A549 treated with RU486 at 1 μM for 4 hours (cell line): Measurements from ENCODE around the gene BCAN. TPM values are rescaled to one million over a fixed set of nuclear protein-coding genes. Genes with fewer than 3 reads are reported as not detected.

Source experiments
- total RNA-seq: library from RNA; stranded (reverse); fragments of 200-300 nt; extraction: Qiagen RNA extraction; gene quantifications from 5 replicates; pipeline ENCODE4 v1.2.3, GENCODE V29; 2022; ENCODE audit warnings: low read depth

The BCAN gene
- total RNA-seq: 0.06 TPM in 1 of 5 replicates, not detected in the others

GRCh38 chr1:156641761-156642264 is at the start of gene BCAN:
Gene BCAN, plus strand, starts transcription at chr1:156642117. Its CDS starts 3,938 bp downstream, at chr1:156646055.

GRCh38 chr1:156601122-156601830 is 40.6 kb upstream of the BCAN start, which contains the start of gene GPATCH4:
Gene GPATCH4, minus strand, starts transcription at chr1:156601479.

GRCh38 chr1:156618853-156619581 is 22.9 kb upstream of the BCAN start, which contains the start of gene HAPLN2:
Gene HAPLN2, plus strand, starts transcription at chr1:156619415. Its CDS starts 4,076 bp downstream, at chr1:156623491.

GRCh38 chr1:156676820-156677615 is 35.1 kb downstream of the BCAN start, which contains the start of gene NES:
Gene NES, minus strand, starts transcription at chr1:156677407. Its CDS starts 143 bp downstream, at chr1:156677264.

GRCh38 chr1:156705321-156705917 is 63.5 kb downstream of the BCAN start, which contains the start of gene CRABP2:
Gene CRABP2, minus strand, starts transcription at chr1:156705583. Its CDS starts 137 bp downstream, at chr1:156705446.

Other genes with a start within 250 kb of the BCAN start
- gene MEF2D, start 141.3 kb upstream of the BCAN start, total RNA-seq: 22.6 to 36.0 TPM (median 31.5 TPM) in 5 replicates
- 11.6 to 18.6 TPM (median 15.8 TPM) in 5 replicates for gene IQGAP3, start 69.6 kb upstream of the BCAN start, total RNA-seq
- not detected in 5 replicates for gene TTC24, start 62.4 kb upstream of the BCAN start, total RNA-seq
- 136 to 185 TPM (median 163 TPM) in 5 replicates for gene NAXE, start 50.3 kb upstream of the BCAN start, total RNA-seq
- 65.4 to 96.3 TPM (median 74.7 TPM) in 5 replicates for gene GPATCH4, start 40.6 kb upstream of the BCAN start, total RNA-seq
- gene HAPLN2, start 22.7 kb upstream of the BCAN start, total RNA-seq: 0.13 to 0.14 TPM in 2 of 5 replicates, not detected in the others
- 1.2 to 1.7 TPM (median 1.3 TPM) in 5 replicates for gene NES, start 35.3 kb downstream of the BCAN start, total RNA-seq
- 11.5 to 19.1 TPM (median 11.6 TPM) in 5 replicates for gene CRABP2, start 63.5 kb downstream of the BCAN start, total RNA-seq
- 19.5 to 25.1 TPM (median 23.8 TPM) in 5 replicates for gene METTL25B, start 86.4 kb downstream of the BCAN start, total RNA-seq
- gene ISG20L2, start 86.6 kb downstream of the BCAN start, total RNA-seq: 46.4 to 55.1 TPM (median 48.6 TPM) in 5 replicates
- gene MRPL24, start 99.0 kb downstream of the BCAN start, total RNA-seq: 175 to 219 TPM (median 189 TPM) in 5 replicates
- 455 to 489 TPM (median 463 TPM) in 5 replicates for gene HDGF, start 109.6 kb downstream of the BCAN start, total RNA-seq
- gene PRCC, start 125.4 kb downstream of the BCAN start, total RNA-seq: 67.6 to 90.1 TPM (median 73.5 TPM) in 5 replicates
- 2.1 to 5.6 TPM (median 3.6 TPM) in 5 replicates for gene SH2D2A, start 174.7 kb downstream of the BCAN start, total RNA-seq
- gene INSRR, start 217.0 kb downstream of the BCAN start, total RNA-seq: not detected in 5 replicates
- gene NTRK1, start 218.7 kb downstream of the BCAN start, total RNA-seq: 0.06 to 0.24 TPM (median 0.16 TPM) in 4 of 5 replicates, not detected in the other